HT1080 (cell line): ENCODE results near the gene GID8. TPM values are rescaled to one million over a fixed set of nuclear protein-coding genes. Genes with fewer than 3 reads are reported as not detected.

Experiments used
- DNase-seq: peaks from one replicate; pipeline ENCODE4 v3.0.0-alpha.2; 2015; ENCODE audit warnings: low read depth
- total RNA-seq: library from RNA; depleted of rRNA; stranded (reverse); fragments of >200 nt; shearing (Covaris generic); gene quantifications from 2 replicates; pipeline ENCODE4 v1.2.3, GENCODE V29; 2014

The GID8 gene
- total RNA-seq, 1 experiment from 2014 or later = 29.2 TPM

DNA sequence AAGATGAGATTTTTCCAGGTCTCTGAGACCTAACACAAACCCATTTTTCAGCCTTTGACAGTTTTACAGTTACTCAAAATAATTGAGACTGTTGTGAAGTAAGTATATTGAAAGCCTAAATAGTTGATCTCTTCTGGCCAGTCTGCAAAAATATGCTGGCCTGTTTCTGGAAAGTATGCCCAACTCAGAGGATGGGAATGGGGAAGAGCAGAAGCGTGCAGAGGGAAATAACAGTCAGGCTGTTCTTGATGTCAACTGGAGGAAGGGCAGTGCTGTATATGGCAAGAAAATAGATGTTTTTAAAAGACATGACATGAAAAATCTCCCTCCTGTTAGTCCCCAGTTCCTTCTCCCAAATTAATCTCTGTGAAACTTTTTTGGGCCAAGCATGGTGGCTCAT lies 3.8 kb downstream of the GID8 start:
- DNase-seq = no peak

- DNase-seq = no peak
Observed at GRCh38 chr20:62942456-62942855, 4.5 kb downstream of the GID8 start.

DNA sequence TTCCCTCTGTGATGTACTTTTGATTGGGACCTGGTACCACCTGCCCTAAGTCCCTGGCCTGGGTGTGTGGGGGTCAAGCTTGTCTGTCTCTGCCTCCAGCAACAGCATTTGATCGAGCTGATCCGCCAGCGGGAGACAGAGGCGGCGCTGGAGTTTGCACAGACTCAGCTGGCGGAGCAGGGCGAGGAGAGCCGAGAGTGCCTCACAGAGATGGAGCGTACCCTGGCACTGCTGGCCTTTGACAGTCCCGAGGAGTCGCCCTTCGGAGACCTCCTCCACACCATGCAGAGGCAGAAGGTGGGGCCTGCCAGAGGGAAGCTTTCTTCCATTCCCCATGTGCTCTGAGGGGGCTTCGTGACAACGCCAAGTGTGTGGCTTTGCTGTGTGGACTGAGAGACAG lies 5.4 kb downstream of the GID8 start:
- DNase-seq = no peak

- DNase-seq = no peak
Observed at GRCh38 chr20:62944184-62944583, 6.2 kb downstream of the GID8 start.

DNA sequence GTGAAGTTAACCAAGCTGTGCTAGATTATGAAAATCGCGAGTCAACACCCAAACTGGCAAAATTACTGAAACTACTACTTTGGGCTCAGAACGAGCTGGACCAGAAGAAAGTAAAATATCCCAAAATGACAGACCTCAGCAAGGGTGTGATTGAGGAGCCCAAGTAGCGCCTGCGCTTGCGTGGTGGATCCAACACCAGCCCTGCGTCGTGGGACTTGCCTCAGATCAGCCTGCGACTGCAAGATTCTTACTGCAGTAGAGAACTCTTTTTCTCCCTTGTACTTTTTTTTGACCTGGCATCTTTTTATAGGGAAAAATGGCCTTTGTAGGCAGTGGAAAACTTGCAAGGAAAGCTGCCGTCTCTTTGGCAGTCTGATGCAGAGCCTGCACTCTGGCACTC lies 6.8 kb downstream of the GID8 start:
- no peak for DNase-seq

- DNase-seq = no peak
Observed at GRCh38 chr20:62945771-62946339, 7.9 kb downstream of the GID8 start.

DNA sequence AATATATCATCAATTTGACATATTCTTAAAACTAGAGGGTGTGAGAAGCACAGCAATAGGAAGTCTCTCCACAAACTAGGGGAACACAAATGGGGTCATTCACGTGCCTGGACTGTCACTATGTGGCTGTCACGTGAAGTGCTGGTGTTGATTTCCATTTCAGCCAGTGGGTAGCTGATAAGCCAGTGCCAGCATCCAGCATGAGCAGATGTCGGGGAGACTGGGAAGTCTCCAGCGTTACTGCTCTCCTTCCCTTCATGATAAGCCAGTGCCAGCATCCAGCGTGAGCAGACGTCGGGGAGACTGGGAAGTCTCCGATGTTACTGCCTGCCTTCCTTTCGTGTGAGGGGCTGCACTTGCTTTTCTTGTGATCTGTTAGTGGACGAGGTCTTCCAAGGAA lies 9.0 kb downstream of the GID8 start:
- no peak for DNase-seq

GRCh38 chr20:62947532-62948300 lies 9.8 kb downstream of the GID8 start:
- DNase-seq = no peak

GRCh38 chr20:62949153-62949821 lies 11.3 kb downstream of the GID8 start:
- no peak for DNase-seq

- no peak for DNase-seq
Observed at GRCh38 chr20:62949962-62950361, 12.0 kb downstream of the GID8 start.

GRCh38 chr20:62950741-62951140 lies 12.8 kb downstream of the GID8 start:
- no peak for DNase-seq

- DNase-seq = no peak
Observed at GRCh38 chr20:62951143-62951895, 13.4 kb downstream of the GID8 start.

- DNase-seq = no peak
Observed at GRCh38 chr20:62951896-62952372, 14.0 kb downstream of the GID8 start.

- no peak for DNase-seq
Observed at GRCh38 chr20:62952373-62952967, 14.5 kb downstream of the GID8 start, which contains the start of gene SLC17A9. Gene SLC17A9, plus strand, starts transcription at chr20:62952709. Its CDS starts 122 bp downstream, at chr20:62952831.

- no peak for DNase-seq
Observed at GRCh38 chr20:62952968-62953838, 15.3 kb downstream of the GID8 start.

DNA sequence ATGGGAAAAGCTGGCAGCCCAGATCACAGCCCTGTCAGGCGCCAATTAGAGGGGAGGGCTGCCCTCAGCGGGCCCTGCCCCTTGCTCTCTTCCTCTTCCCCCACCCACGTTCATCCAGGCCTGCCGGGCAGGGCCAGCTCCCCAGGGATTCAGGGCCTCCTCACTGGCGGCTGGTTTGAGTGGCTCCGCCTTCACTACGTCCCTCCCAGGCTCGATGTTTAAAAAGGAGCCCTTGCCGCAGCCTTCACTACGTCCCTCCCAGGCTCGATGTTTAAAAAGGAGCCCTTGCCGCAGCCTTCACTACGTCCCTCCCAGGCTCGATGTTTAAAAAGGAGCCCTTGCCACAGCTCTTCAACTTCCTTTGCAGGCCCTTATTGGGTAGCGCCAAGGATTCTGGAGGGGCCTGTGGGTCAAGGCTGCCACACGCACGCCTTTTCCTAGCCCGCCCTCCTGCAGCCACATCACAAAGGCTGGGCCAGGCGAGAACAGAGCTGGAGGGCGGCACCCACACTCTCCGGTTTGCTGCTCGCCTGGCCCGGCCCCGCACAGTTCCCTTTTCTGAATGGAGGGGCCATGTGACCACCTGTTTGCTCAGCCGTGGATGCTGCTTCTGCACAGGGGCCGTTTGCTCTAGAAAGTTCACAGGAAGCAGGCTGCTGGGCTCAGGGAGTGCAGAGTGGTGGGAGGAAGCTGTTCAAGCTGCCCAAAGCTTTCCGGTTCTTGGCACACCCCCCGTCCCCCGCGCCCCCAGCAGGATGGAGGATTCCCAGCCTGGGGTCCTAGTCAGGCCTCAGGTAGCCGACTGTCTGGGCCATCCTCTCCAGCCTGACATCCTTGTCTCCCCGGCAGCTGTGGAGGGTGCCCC lies 16.1 kb downstream of the GID8 start:
- no peak for DNase-seq

DNA sequence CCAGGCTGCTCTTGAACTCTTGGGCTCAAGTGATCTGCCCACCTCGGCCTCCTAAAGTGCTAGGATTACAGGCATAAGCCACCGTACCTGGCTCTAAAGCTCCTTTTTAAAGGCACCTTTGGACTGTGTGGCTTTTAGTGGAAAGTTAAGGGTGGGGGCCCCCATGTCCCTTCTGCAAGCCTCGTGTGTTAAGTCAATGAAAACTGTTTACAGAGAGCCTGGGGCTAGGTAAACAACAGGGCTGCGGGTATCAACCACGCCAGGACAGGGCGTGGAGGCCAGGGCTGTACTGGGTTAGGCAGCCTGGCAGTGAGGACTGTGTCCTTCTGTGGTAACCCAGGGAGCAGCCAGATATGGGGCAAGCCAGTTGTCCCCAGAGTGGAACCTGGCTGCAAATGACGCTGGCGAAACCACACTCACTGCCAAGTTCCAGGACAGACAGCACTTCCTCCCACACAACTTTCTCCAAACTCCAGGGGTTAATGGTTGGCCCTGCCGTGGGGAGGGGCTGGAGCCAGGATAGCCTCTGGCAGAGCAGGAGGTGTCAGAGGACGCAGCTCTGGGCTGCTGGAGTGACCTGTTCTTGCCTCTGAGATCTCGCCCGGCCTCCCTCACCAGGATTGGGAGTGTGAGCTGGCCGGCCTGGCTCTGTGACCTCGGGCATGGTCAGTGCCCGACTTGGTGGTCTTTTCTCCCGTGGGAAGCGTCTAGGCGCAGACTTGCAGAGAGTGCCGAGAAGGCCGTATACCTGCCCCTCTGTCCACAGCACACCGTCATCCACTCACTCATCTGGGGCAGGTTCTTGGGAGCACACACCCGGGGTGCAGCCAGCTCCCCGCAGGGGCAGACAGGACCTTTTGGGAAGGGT lies 17.8 kb downstream of the GID8 start:
- DNase-seq = no peak

- no peak for DNase-seq
Observed at GRCh38 chr20:62956387-62957135, 18.6 kb downstream of the GID8 start.
